Retina (tissue), 1 donor: Measurements from ENCODE around the gene ATF7IP.
A peak's percentile ranks its signal among the peaks of the same experiment; 100 is the strongest.

ENCODE experiments used
- DNase-seq: peaks from one replicate; pipeline ENCODE4 v3.0.0-alpha.2; 2016

ATF7IP gene

DNA sequence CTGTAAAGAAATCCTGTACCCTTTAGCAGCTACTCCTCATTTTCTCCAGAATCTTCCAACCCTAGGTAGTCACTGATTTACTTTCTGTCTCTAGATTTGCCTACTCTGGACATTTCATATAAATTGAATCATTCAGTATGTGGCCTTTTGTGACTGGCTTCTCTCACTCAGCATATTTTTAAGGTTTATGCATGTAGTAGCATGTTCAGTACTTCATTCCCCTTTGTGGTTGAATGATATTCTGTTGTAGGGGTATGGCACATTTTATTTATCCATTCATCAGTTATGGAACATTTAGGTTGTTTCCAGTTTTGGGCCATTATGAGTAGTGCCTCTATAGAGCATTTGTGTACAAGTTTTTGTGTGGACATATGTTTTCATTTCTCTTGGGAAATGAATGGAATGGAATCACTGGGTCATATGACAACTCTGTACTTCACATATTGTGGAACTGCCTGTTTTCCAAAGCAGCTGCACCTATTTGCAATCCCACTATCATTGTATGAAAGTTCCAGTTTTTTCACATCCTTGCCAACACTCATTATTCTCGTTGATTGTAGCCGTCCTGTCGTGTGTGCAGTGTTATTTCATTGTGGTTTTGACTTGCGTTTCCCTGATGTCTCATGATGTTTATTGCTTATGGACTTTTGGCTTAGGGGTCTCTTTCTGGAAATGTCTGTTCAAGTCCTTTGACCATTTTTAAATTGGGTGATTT is 57.2 kb downstream of the ATF7IP start:
- no peak for DNase-seq

DNA sequence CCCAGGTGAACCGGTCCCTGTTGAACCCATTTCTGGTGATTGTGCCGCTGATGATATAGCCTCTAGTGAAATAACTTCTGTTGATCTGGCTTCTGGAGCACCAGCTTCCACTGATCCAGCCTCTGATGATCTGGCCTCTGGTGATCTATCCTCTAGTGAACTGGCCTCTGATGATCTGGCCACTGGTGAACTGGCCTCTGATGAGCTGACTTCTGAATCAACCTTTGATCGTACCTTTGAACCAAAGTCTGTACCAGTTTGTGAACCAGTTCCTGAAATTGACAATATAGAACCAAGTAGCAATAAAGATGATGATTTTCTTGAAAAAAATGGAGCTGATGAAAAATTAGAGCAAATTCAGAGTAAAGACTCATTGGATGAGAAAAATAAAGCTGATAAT is 59.1 kb downstream of the ATF7IP start:
- DNase-seq = no peak

DNA sequence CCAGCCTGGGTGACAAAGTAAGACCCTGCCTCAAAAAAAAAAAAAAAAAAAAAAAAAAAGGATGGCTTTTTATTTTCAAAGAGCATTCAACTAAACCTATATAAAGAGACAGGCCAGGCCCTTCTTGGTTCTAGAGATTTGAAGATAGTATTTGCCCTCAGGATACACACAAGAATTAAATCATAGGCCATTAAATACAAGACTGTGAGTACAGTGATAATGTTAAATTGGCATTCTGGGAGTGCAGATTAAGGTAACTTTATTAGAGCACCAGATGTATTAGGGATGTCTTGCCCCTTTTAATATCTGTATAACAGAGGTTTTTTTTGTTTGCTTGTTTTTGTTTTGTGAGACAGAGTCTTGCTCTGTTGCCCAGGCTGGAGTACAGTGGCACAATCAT is 61.3 kb downstream of the ATF7IP start:
- DNase-seq = no peak

DNA sequence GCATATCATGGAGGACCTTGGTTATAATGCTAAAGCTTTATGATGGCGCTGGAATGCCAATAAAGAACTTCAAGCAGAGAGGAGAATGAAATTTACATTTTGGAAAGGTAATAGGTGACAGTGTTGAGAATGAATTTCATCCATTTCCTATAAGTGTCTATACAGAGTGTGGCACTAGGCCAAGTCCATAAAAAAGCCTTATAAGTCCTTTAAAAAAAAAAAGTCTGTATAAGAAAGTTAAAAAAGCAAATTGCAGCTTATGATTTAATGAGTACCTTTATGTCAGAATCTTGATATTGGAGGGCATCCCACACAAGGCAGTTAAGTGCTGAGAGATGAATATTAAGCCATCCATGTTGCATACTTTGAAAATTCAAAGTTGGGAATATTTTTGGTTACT is 62.4 kb downstream of the ATF7IP start:
- no peak for DNase-seq

DNA sequence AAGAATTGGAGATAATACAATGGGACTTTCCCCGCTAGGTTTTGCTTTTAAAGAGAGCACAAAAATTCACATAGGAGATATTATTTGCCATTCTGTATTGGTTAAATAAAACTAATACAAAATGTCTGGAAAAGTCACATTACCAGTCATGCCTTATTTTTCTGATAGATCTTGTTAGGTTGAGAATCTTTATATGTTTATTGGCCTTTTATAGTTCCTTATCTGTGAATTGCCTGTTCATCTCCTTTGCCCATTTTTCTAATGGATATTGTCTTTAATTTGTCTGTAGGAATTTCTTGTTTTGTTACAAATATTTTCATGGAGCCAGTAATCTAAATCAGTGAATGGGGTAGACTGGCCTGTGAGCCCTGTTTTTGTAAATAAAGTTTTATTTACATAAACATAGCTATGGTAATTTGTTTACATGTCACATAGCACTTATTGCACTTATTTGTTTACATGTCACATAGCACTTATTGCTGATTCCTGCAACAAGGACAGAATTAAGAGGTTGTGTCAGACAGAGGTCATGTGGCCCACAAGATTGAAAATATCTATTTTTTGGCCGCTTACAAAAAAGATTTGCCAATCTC is 65.0 kb downstream of the ATF7IP start:
- DNase-seq = no peak

DNA sequence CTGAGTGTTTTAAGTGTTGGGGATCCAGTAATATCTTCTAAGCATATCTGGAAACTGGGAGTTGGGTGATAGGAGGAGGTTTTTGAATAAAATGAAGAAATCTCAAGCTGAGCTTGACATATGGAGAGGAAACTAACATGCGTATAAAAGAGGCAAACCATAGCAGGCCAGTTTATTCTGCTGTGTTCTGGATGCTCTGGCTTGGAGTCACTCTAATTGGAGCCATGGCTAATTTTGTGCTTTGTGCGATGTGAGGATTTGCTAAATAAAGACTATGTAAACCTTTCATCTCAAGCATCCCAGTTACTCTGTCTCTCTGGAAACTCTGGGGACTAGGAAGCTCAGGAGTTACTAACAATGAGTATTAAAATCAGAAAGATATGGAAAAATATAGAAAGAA is 66.5 kb downstream of the ATF7IP start:
- DNase-seq = no peak

DNA sequence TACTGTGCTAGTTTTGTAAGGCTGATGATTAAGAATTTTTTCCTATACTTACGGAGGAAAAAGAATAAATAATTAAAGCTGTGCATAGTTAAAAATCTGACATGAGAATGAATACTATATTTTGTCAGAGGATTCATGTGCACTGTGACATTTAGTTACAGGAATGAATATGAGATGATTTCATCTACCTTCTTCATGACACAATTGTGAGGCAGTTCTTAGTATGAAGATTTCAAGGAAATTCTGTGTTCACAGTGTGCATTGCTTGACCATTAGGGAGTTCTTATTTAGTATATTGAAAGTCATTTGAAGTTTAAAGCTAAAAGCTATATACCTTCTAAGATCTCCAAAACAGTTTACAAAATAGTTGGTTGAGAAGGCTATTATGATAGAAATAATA is 70.1 kb downstream of the ATF7IP start:
- no peak for DNase-seq

DNA sequence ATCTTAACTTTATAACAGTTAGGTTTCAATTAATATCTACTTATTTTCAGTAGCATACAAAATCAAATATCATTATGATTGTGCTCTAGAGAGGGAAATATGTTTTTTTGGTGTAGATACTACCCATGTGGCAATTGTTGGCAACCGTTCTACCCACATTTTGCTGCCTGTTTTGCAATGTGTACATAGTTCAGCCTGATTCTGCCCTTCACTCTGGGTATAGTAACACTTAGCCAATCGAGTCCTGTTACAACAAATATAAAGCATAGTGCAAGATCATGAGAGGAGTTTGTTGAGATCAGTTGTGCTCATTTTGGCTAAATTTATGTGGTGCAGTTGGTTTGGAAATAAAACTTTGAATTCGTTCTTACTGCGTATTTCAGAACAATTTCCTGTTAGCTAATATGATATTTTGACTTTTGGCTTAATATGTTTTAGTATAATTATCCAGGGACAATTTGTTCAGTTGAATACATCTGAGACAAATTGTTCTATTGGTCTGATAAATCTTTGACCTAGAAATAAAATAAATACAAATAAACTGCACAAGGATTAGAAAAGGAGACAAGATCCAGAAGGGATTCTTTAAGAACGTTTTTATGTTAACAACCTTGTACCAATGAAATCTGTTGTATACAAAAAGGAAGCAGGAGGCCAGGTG is 76.9 kb downstream of the ATF7IP start:
- DNase-seq = no peak

DNA sequence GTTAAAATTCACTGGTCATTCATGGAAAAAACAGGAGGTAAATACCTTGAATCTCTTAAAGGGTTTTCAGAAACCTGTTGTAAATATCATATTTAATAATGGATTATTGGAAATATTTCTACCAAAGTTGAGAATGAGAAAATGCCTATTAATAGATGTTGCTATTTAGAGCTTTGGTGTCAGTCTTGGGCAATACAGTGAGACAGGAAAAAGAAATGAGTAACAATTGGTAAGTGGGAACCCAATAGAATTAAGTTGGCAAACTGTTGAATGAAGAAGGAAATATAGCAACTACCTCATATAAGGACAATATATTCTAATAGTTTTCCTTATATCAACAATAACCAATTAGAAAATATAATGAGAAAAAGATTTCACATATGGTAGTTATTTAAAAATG is 78.0 kb downstream of the ATF7IP start:
- DNase-seq = no peak

DNA sequence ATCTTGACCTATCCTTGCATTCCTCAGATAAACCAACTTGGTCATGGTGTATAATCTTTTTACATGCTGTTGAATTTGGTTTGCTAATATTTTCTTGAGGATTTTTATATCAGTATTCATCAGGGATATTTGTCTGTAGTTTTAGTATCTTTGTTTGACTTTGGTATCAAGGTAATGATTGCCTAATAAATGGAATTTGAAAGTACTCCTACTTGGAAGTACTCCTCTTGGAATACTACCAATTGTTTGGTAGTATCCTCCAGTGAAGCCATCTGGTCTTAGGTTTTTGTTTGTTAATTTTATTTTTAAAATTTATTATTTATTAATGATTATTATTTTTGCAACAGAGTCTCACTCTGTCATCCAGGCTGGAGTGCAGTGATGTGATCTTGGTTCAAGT is 85.0 kb downstream of the ATF7IP start:
- no peak for DNase-seq

DNA sequence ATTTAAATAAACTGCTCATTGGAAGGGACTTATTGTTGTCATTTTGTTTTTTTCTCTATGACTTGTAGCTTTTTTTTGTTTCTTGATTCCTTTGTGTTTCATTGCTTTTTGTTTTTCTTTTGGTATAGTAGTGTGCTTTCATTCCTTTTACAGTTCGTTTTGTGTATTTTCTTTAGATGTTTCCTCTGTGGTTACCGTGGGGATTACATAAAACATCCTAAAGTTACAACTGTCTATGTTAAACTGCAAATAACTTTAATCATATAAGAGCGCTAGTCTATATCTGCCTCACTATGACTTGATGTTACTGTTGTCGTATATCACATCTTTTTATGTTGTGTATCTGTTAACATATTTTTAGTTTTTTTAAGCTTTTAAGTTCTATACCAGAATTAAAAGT is 86.9 kb downstream of the ATF7IP start:
- no peak for DNase-seq

DNA sequence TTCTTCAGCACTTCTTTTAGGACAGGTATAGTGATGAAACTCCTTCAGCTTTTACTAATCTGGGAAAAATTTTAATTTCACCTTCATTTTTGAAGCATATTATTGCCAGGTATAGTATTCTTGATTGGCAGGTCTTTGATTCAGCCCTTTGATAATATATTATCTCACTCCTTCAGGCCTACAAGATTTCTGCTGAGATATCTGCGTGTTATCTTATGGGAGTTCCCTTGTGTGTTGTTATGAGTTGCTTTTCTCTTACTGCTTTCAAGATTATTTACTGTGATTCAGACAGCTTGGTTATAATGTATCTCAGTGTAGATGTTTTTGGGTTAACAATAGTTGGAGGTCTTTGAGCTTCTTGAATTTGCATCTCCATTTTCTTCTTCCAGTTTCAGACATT is 87.4 kb downstream of the ATF7IP start:
- no peak for DNase-seq

DNA sequence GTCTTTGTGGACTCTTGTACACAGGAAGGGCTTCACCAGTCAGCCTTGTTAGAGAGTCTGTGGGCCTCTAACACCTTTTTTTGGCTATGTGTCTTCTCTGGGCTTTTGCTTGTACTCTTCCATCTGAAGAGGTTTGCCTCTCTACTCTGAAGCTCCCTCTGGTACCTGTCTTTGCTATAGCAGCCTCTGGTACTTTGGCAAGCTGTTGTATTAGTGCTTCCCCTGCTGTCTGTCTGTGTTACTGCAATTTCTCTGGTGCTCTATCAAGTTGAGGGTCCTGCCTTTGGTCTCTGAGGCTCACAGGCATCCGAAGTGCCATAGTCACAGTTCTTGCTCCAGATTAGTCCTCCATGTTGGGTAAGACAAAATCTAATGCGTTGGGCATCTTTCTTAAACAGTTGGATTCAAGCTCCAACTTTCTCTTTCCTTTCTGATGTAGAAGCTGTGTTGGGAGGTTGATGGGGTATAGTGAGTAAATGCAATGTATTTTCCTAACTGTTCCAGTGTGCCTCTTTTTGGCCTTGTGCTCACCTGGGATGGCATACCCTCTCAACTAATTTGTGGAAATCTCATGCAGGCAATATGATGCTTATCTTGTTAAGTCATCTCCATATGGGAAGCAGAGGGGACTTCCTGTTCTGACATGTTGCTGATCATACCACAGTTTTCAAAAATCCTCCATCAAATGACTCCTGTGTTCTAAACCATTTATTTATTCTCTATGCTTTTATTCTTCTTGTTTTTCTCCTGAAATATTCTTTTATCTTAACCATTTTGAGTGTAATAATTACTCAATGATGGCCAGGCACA is 88.8 kb downstream of the ATF7IP start:
- peak; percentile 3 for DNase-seq

DNA sequence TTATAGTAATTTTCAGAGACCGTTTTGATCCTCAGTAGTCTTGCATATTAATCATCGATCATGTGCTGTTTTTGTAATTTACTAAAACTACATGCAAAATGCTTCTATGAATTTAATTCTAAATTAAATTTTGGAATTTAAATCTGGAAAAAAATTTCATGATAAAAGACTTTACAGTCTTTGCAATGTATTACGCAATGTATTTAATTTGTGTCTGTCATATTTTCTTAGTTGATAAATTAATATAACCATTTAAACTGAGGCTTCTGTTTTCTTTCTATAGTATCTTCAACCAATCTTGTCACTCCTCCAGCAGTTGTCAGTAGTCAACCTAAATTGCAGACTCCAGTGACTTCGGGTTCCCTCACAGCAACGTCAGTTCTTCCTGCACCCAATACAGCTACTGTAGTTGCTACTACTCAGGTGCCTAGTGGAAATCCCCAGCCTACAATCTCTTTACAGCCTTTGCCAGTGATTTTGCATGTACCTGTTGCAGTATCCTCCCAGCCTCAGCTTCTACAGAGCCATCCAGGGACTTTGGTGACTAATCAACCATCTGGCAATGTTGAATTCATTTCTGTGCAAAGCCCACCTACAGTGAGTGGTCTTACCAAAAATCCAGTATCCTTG is 94.8 kb downstream of the ATF7IP start:
- no peak for DNase-seq

DNA sequence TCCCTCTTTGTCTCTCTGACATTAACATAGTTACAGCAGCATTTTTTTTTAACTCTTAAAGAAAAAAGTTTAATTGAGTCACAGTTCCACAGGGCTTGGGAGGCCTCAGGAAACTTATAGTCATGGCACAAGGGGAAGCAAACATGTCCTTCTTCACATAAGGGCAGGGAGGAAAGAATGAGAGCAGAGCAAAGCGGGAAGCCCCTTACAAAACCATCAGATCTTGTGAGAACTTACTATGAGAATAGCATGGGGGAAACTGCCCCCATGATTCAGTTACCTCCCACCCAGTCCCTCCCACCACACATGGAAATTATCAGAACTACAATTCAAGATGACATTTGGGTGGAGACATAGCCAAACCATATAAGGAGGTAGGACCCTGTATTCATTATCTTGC is 106.0 kb downstream of the ATF7IP start:
- DNase-seq = no peak

DNA sequence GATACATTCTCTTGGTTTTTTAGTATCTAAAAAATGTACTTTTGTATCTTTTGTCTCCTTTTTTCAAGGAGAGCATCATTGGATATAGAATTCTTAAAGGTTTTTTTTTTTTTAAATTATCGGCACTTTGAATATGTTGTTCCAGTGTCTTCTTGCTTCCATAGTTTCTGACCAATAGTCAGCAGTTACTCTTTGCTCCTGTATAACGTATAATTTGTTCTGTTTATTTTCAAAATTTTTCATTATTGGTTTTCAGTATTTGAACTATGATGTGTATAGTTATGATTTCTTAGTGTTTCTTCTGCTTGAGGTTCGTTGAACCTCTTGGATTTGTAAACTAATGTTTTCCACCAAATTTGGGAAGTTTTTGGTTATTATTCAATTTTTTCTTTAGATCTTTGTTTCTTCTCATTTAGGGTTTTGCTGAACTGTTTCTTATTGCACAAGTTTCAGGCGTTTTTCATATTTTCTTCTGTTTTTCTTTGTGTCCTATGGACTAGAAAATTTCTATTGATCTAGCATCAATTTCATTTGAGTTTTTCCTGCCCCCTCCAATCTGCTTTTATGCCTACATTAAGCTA is 108.3 kb downstream of the ATF7IP start:
- DNase-seq = peak; percentile 3

DNA sequence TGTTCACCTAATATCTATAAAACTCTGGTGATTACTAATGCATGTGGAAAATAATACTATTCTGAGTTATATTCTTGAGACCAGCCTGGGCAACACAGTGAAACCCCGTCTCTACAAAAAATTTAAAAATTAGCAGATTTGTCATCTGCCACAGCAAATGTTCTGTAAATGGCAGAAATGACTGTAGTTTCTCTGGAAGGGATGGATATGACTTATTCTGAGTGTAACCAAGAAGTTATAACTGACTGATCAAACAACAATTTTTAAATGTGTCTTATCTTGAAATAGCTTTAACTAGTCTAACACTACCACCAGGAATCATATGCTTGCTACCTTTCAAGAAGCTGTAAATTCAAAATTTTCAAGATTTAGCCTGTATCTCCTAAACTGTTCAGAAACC is 113.5 kb downstream of the ATF7IP start:
- DNase-seq = no peak

DNA sequence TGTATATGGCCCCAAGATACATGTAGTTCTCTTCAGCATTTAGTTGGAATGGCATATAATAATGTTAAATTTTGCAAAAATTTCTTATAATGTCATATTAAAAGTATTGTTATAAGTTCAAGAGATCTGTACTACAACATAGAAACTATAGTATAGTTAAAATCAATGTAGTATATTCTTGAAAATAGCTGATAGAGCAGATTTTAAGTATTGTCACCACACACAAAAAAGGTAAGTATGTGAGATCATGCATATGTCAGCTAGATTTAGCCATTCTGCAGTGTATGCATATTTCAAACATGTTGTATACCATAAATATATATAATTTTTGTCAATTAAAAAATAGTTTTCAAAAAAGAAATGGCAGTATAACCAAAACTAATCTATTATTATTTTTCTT is 115.7 kb downstream of the ATF7IP start:
- no peak for DNase-seq

DNA sequence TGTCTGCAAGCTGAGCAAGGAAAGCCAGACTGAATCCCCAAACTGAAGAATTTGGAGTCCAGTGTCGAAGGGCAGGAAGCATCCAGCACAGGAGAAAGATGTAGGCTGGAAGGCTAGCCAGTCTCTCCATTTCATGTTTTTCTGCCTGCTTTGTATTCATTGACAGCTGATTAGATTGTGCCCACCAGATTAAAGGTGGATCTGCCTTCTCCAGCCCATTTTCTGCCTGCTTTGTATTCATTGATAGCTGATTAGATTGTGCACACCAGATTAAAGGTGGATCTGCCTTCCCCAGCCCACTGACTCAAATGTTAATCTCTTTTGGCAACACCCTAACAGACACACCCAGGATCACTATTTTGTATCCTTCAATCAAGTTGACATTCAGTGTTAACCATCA is 116.9 kb downstream of the ATF7IP start:
- no peak for DNase-seq

DNA sequence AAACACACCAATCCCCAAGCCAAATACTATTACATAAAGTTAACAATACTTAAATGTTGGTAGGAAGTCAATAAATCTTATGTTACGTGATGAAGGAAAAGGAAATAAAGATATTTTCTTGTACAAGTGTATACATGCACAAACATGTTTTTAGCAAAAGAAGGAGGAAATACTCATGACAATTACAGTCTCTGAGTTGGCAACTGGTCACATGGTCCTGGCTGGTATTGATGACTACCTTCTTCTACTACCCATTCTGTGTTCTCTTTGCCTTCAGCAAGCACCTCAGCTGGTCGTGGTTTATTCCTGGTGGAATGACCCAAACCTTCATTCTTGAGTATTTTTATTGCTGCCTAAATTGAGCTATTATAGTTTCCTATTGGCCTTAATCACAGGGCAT is 117.4 kb downstream of the ATF7IP start:
- no peak for DNase-seq

DNA sequence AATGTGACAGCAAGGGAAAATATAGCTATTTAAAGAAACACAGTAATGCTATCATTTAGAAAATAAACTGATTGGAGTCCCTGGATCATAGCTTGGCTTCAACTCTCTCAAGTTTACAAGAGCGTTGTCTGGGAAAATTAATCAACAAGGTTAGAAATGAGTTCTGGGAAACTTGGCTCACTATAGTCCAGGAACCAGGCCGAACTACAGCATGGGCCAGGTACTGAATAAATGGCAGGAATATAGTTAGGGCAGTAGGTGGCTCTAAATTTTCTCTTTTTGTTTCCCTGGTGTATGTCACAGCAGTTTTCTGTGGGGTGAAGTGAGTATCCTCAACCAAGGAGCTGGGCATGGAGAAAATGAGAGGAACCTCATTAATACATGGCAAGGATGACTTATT is 129.8 kb downstream of the ATF7IP start:
- no peak for DNase-seq

DNA sequence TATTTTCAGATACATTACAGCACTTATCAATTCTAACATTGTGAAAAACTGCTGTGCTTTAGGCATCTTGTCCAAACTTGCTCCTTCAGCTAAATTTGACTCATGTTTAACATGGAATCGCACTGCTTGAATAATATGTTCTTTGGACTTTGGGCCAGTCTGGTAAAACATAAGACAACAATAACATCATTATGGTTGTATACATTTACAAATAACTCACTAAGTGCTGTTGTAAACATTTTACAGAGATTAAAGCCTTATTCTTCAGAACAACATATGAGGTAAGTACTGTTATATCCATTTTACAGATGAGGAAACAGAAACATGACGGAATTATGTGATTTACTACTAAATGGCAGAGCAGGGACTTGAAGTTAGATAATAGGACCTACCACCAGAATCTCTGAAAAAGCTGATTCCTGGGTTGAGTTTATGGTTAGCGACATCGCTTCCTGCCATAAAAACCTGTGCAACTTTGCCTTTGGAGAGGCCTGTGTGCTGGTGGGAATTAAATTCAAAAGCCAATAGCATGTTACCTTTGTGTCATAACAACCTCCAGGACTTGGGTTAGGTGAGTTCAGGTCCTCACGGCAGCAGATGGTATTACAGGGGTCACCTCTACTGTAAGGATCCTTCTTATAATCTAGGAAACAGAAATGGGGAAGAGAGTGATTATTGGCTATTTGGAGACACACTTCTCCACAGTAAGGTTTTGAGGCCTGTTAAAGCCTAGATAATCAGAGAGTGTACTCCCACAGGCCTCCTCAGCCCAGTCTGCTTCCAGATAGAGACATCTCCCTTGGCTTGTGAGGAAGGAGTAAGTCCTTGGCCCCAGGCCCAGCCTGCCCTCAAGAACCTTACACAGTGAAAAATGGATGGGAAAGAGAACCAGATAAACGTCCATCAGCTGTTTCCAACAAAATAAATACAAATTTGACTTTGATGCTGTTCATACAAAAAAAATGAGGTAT is 140.4 kb downstream of the ATF7IP start:
- DNase-seq = no peak
